Omental fat pad (tissue), 4 donors: ENCODE measurements around the gene RASGEF1C. TPM values are rescaled to one million over a fixed set of nuclear protein-coding genes. Genes with fewer than 3 reads are reported as not detected.
A peak's percentile ranks its signal among the peaks of the same experiment; 100 is the strongest.

Experiments used
- ATAC-seq: fragments of 150-250 bp; one replicate; pipeline ENCODE4 v1.9.1; 2016; ENCODE audit warnings: mild to moderate bottlenecking, moderate library complexity; ENCODE audit not compliant: low FRiP score
- DNase-seq: peaks from one replicate; pipeline ENCODE4 v3.0.0-alpha.2; 2019; ENCODE audit warnings: low spot score
- total RNA-seq, 4 donors: library from RNA; depleted of rRNA; stranded (reverse); fragments of >200 nt; gene quantifications; one replicate each; pipeline ENCODE4 v1.1.0, GENCODE V29; 2016
- TF ChIP-seq, protein P1 (sequence below), 3 donors: fragments of 450-650 bp; IDR thresholded peaks; one replicate each; pipeline ENCODE4 v1.5.1; 2016 to 2017; ENCODE audit warnings: antibody characterized with exemption in 3 of 3, mild to moderate bottlenecking in 3 of 3, moderate library complexity in 2 of 3

Gene RASGEF1C
- total RNA-seq, 4 donors from 2014 or later, result 0.37 to 8.5 TPM; not detected in 2

DNA sequence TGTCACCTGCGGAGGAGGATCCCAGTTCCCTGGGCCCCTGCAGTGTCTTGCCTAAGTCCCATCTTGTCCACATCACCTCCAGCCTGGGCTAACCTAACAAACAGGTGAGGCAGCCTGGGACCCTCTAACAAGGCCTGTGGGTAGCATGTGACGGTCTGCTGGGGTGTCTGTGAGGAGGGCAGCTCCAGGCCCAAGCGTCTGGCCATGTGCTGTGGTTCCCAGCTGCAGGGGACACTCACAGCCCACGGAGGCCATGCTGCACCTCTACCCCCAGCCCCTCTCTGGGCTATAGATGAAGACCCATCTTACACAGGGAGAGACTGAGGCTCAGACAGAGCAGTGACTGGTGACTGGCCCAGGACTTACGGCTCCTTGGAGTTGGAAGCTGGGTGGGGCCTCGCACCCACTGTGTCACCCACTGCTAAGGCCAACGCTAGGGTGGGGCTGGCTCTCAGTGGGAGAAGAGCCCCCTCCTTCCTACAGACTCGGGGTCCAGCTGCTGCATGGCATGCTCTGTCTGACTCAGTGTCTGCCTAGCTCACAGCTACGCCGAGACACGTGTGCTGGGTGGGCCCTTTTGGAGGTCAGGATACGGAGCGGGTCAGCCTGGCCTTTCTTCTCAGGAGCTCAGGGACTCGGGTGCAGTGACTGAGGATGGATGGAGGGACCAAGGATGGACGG is 96.7 kb downstream of the RASGEF1C start:
- TF ChIP-seq, protein P1, sequence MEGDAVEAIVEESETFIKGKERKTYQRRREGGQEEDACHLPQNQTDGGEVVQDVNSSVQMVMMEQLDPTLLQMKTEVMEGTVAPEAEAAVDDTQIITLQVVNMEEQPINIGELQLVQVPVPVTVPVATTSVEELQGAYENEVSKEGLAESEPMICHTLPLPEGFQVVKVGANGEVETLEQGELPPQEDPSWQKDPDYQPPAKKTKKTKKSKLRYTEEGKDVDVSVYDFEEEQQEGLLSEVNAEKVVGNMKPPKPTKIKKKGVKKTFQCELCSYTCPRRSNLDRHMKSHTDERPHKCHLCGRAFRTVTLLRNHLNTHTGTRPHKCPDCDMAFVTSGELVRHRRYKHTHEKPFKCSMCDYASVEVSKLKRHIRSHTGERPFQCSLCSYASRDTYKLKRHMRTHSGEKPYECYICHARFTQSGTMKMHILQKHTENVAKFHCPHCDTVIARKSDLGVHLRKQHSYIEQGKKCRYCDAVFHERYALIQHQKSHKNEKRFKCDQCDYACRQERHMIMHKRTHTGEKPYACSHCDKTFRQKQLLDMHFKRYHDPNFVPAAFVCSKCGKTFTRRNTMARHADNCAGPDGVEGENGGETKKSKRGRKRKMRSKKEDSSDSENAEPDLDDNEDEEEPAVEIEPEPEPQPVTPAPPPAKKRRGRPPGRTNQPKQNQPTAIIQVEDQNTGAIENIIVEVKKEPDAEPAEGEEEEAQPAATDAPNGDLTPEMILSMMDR (IDR thresholded peaks at IDR 0.05), result no peak
- no peak for DNase-seq

GRCh38 chr5:180111273-180112002 is 97.6 kb downstream of the RASGEF1C start:
- ATAC-seq, result no peak
- DNase-seq, result no peak
- TF ChIP-seq, protein P1 (IDR thresholded peaks at IDR 0.05), result no peak

More for the DNA sequence above, 96.7 kb downstream of the RASGEF1C start:
- peak; percentile 14 for ATAC-seq

DNA sequence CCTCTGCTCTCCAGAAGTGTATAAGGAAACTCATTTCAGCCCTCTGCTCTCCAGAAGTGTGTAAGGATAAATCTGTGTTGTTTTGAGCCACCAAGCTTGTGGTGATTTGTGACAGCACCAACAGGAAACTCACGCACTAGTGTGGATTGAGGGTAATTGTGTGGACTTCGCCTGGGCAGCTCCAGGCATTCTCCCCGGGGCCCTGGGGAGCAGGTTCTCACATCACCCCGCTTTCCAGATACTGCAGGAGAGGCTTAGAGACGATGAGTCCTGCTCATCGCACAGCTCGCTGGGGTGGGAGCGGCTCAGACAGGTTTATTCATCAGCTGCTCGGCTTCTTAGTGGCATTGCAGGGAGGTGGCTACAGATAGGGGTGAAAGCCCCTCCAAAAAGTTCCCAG is 99.1 kb downstream of the RASGEF1C start:
- TF ChIP-seq, protein P1 (IDR thresholded peaks at IDR 0.05), result no peak
- DNase-seq, result no peak
- no peak for ATAC-seq

GRCh38 chr5:180107005-180107404 is 102.0 kb downstream of the RASGEF1C start:
- no peak for ATAC-seq
- TF ChIP-seq, protein P1 (IDR thresholded peaks at IDR 0.05), result no peak
- no peak for DNase-seq

GRCh38 chr5:180105827-180106312 is 103.1 kb downstream of the RASGEF1C start:
- ATAC-seq (no peak), DNase-seq (no peak)
- TF ChIP-seq, protein P1 (IDR thresholded peaks at IDR 0.05), result no peak

DNA sequence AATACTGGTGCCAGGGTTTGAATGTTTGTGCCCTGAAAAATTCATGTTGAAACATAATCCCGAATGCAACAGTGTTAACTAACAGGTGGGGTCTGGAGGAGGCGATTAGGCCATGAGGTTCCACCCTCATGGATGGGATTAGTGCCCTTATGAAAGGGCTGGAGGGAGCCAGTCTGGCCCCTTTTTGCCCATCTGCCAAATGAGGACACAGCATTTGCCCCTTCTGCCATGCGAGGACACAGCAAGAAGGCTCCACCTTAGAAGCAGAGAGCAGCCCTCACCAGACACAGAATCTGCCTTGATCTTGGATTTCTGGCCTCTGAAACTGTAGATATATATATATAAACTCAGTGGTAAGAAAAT is 104.9 kb downstream of the RASGEF1C start:
- TF ChIP-seq, protein P1 (IDR thresholded peaks at IDR 0.05), result no peak
- no peak for ATAC-seq
- no peak for DNase-seq
